ENCODE data around the gene IFNAR1.
"Not testable (repeated sequence)": the region's sequence is repeated elsewhere in the genome, so short reads cannot be mapped to it uniquely, and the experiment has no call there.

The IFNAR1 gene

DNA sequence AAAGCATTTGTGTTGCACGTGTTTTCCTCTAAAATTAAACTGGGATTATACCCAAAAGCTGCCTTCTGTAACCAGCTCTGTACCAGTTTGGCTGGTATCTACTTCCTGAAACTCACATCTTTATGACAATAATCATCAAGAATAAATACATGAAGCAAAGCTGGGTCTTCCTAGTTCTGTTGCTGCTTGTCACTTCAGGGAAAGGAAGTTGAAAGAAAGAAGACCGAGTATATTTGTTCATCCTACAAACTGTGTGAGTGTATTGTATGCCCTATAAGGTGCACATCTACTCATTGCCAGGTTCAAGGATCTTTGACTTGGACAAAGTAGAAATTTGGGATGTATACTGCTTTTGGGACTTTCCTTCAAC lies 49.3 kb downstream of the IFNAR1 start:
- in situ Hi-C loops (cut with HindIII; ENCODE audit: low sequenced_read_pairs), result no loop called here

DNA sequence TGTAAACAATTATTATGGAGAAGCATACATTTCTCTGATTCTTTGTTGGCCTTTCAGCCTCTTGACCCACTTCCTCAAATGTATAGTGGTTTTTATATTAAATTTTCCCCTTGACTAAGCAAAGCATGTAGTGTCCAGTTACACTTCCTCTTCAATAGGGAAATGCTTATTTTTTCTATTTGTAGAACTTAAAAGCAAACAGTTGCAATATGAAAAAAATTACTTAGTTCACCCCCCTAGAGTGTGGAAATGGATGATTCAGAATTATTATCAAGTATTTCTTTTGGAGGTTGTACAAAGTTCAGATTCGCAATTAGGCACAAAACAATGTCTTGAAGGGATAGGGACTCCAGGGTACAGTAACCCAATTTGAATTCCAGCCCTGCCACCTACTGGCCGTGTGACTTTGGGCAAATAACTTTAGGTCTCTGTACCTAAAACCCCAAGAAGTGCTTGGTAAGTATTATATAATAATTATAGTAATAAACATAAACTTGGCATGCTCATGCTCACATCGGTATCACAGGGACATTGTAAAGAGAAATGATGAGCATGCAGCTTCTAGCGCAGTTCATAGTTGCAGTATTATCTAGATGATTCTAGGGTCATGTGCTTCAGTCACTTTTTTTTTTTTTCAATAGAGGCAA lies 49.8 kb downstream of the IFNAR1 start:
- in situ Hi-C loops (cut with HindIII; ENCODE audit: low sequenced_read_pairs), result no loop called here

DNA sequence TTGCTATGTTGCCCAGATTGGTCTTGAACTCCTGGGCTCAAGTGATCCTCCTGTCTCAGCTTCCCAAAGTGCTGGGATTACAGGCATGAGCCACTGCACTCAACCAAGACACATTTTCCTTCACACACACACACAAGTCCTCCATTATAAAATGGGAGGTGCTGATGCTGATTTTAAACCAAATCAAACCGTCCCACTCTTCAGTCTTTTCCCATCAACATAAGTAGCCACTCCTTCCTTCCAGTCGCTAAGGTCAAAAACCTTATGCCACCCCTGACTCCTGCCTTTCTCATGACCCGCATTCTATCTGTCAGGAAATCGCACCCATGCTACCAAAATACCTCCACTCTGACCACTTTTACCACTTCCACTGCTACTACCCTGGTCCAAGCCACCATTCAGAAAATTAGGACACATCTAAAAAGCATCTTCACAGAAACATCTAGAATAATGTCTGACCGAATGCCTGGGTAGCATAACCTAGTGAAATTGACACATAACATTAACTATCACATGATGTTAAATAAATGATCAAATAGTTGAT lies 50.4 kb downstream of the IFNAR1 start:
- in situ Hi-C loops (cut with HindIII; ENCODE audit: low sequenced_read_pairs), result no loop called here

DNA sequence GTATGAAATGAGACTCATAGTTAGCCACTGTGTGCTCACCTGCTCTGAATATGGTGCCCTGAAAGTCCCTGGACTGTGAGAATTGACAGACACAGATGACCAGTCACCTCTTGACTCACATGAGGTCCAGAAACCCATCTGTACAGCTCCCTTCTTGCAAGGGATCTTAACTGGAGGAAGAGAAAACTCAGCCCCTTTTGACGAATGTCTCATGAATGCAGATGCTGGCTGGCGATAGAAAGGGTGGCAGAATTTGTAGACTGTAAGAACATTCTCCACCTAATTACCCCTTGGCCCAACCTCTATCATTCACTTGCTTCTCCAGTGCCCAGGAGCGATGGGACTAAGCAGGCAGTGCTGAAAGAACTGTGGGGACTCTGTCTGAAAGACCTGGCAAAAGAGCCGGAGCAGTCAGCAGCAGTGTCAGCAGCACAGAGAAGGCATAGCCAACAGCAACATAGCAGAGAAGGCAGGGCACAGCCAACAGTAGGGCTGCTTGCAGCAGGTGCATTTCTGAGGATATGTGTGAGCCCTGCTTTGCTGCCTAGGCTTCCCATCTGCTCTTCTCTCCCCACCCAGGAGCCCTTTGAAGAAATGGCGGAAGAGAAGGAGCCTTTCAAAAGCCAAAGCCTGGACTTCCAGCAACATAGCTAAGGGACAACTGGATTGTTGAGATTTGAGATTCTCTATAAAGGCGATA lies 52.6 kb downstream of the IFNAR1 start:
- in situ Hi-C loops (cut with HindIII; ENCODE audit: low sequenced_read_pairs), result no loop called here

DNA sequence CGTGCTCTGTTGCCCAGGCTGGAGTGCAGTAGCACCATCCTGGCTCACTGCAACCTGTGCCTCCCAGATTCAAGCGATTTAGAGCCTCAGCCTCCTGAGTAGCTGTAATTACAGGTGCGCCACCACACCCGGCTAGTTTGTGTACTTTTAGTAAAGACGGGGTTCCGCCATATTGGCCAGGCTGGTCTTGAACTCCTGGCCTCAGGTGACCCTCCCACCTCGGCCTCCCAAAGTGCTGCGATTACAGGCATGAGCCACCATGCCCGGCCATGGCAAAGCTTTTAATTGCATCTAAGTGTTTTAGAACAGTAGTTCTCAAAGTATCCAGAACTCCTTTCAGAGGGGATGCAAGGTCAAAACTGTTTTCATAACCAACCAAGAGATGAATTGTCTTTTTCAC lies 53.3 kb downstream of the IFNAR1 start:
- in situ Hi-C loops (cut with HindIII; ENCODE audit: low sequenced_read_pairs), result no loop called here

DNA sequence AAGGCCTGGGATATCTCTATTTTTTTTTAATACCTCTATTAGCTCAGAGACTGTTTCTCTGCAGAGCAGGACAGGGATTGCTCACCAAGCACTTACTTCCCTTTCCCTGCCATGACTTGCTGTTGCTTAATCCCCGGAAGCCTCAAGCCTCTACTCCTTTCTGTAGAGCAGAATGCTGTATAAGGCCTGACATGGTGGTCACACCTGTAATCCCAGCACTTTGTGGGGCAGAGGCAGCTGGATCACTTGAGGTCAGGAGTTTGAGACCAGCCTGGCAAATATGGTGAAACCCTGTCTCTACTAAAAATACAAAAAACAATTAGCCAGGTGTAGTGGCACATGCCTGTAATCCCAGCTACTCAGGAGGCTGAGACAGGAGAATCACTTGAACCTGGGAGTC lies 55.2 kb downstream of the IFNAR1 start:
- in situ Hi-C loops (cut with HindIII; ENCODE audit: low sequenced_read_pairs), result not testable (repeated sequence)

DNA sequence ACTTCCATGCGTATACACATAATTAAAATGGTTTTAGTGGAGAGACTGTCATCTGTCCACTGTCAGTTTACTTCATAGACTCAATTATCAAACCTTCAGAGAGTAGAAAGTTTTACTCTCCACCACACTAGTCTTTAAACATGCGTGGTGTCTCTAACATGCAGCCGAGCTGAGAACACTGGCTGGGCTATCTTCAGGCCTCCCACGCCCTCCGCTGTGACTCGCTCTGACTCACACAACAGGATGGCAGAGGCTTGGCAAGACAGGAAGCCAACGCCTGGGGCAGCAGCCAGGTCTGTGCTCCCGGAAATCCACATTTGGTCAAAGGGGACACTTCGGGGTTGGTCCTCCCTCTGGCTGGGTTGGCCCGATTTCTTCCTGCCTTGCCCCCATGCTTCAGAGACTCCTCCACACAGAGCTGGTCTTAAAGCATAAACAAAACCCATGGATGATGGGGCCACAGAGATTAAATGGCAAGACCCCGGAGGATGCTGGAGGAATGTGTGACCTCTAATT lies 55.8 kb downstream of the IFNAR1 start:
- in situ Hi-C loops (cut with HindIII; ENCODE audit: low sequenced_read_pairs), result no loop called here

DNA sequence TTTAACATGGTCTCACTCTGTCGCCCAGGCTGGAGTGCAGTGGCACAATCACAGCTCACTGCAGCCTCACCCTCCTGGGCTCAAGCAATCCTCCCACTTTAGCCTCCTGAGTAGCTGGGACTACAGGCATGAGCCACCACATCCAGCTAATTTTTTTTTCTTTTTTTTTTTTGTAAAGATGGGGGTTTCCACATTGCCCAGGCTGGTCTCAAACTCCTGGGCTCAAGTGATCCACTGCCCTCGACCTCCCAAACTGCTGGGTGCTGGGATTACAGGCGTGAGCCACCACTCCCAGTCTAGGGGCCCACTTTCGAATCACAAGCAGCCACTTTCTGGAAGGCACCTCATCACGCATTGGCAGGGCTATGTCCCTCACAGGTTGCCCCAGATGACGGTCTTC lies 56.6 kb downstream of the IFNAR1 start:
- in situ Hi-C loops (cut with HindIII; ENCODE audit: low sequenced_read_pairs), result not testable (repeated sequence)

DNA sequence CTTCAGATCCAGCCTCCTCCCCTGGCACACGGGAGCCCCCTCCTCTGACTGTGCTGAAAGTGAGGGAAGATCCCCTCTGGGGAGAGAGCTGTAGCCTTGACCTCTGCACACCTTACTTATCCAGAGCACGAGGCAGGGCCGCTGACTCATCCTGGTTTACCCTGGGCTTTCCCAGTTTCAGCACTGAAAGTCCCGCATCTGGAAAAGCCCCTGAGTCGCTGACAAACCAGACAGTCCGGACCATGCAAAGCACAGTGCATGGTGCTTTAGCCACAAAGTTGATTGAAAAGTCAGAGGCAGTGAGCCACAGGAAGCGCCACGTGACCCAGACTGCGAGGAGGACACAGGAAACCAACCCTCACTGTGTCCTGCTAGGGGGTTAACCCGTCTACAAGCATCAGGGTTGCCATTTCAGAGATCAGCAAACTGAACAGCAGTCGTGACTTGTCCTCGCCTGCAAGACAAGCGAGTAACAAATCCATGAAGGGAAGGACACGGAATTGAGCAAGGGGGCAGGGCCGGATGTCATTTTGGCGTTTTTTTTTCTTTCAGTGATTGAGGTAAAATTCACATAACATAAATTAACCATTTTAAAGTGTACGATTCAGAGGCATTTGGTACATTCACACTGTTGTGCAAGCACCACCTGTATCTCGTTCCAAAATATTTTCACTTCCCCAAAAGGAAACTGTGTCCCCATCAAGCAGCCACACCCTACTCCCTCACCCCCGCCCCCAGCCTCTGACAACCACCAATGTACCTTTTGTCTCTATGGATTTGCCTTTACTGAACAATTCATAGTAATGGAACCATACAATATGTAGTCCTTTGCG lies 58.5 kb downstream of the IFNAR1 start:
- in situ Hi-C loops (cut with HindIII; ENCODE audit: low sequenced_read_pairs), result no loop called here

DNA sequence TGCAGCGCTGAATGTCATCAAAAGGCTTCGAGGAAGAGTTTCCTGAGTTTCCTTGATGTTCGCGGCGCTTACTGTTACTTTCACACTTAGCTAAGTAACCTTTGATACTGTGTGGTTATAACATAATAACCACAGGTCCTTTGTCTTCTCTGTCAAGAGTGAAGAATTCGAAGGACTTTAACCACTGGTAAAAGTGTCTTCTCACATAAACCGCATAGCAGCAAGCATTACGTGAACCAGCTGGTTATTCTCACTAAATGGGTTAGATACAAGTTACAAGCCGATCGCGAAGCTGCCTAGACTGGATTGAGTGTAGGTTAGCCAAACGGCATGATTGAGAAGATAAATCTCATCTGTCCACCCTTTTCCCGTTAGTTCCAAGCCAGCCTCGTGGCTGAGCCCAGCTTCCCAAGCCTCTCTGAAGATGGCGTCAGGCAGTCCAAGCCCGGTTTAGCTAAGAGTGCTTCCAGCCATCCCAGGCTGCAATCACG lies 60.1 kb downstream of the IFNAR1 start:
- in situ Hi-C loops (cut with HindIII; ENCODE audit: low sequenced_read_pairs), result no loop called here

DNA sequence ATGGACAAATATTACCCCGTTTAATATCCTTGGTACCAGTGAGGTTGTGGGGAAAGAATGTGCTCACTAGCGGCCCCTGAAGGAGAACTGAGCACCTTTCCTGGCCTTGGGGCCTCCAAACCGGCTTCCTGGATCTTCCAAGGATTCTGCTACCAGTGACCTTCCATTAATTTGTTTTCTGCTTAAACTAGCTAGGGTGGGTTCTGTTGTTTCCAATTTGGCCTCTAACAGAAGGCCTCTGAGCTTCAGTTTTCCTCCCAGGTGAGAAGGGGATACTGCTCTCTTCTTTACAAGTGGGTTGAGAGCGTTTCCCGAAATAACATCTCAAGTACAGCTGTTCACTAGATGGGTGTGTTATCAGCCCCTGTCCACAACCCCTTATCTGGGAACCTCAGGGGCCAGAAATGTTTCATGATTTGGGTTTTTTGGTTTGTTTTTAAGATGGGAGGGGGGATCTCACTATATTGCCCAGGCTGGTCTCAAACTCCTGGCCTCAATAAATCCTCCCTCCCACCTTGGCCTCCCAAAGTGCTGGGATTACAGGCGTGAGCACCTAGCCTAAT lies 61.5 kb downstream of the IFNAR1 start:
- in situ Hi-C loops (cut with HindIII; ENCODE audit: low sequenced_read_pairs), result no loop called here

DNA sequence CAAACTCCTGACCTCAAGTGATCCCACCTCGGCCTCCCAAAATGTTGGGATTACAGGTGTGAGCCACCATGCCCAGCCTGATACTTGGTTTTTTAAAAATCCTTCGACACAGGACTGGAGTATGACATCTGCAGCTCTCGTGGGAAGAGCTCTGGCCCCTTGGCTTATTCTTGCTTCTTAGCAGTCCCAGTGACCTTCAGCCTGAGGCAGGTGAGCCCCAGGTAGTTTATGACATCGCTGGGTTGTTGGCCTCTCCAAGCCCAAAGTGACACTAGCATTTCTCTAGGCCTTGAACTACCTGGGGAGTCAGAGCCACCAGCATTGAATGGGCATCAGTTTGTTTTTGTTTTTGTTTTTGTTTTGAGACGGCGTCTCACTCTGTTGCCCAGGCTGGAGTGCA lies 62.5 kb downstream of the IFNAR1 start:
- in situ Hi-C loops (cut with HindIII; ENCODE audit: low sequenced_read_pairs), result no loop called here

DNA sequence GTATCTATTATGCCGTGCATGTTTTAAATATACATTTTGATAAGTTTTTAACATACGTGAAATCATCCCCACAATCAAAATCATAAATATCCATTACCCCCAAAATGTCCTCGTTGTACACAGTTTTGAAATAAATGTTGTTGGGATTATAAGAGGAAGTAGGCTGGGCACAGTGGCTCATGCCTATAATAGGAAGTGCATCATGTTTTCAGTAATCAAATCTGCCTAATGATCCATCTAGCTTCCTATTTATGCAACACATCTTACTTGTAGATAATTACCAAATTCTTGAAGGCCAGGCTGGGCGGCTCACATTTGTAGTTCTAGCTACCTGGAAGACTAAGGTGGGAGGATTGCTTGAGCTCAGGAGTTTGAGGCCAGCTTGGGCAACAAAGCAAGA lies 63.4 kb downstream of the IFNAR1 start:
- in situ Hi-C loops (cut with HindIII; ENCODE audit: low sequenced_read_pairs), result no loop called here

DNA sequence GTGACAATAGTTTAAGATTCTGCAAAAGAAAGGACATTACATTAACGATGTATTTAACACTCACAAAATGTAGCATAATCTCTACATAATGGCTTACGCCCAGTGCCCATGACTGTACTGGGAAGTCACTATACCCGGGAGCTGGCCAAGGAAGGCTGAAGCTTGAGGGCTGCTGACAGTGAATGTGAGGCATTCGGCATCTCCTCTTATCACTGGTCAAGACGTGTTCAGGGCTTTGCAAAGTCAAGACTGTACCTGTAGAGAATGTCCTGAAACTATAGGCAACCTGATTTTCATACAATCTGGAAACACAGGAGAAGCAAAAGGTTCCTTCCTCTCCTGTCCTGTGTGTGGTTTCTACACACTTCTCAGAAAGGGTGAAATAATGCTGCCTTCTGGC lies 65.7 kb downstream of the IFNAR1 start:
- in situ Hi-C loops (cut with HindIII; ENCODE audit: low sequenced_read_pairs), result no loop called here

DNA sequence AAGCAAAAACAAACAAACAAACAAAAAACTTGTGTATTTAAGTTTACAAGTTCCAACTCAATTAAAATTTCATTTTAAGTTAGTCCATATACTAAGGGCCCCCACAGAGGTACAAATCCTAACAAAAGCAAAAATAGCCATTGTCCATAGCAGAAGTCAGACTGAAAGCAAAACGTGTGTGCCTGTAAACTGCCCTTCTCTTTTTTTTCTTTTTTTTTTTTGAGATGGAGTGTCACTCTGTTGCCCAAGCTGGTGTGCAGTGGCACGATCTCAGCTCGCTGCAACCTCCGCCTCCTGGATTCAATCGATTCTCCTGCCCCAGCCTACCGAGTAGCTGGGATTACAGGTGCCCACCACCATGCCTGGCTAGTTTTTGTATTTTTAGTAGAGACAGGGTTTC lies 66.9 kb downstream of the IFNAR1 start:
- in situ Hi-C loops (cut with HindIII; ENCODE audit: low sequenced_read_pairs), result no loop called here

DNA sequence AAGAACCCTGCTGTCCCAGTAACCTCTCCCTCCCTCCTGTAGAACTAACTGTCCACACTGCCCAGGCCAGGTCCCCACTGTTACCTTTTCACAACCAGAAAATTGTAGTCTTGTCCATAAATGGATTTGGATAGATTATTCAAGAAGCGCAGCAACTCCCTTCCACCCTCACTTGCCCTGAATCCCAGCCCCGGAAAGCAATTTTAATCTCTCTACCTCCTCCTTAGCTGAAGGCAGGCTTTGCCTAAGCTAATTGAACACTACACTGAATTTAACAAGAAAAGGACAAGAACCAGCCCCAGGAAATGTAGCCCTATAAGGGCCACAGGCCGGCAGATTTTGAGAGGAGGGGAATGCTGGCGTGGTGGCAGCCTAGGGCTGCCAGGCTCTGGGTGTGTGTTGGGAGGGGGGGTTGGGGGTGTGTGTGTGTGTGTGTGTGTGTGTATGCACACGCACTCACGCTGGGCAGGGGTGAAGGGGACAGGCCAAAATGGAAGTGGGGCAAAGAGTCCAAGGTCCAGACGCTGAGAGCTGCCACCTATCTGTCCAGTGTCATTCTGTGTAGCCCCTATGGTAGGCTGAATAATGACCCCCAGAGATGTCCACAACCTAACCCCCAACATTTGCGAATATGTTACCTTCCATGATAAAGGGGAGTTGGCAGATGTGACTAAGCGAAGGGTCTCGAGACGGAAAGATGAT lies 67.7 kb downstream of the IFNAR1 start:
- in situ Hi-C loops (cut with HindIII; ENCODE audit: low sequenced_read_pairs), result no loop called here

DNA sequence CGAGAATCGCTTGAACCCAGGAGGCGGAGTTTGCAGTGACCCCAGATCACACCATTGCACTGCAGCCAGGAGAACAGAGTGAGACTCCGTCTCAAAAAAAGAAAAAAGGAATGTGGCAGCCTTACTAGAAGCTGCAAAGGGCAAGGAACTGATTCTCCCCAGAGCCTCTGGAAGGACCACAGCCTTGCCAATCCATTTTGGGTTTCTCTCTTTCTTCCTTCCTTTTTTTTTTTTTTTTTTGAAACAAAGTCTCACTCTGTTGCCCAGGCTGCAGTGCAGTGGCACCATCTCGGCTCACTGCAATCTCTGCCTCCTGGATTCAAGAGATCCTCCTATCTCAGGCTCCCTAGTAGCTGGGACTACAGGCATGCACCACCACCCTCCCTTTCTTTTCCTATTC lies 68.6 kb downstream of the IFNAR1 start:
- in situ Hi-C loops (cut with HindIII; ENCODE audit: low sequenced_read_pairs), result no loop called here

DNA sequence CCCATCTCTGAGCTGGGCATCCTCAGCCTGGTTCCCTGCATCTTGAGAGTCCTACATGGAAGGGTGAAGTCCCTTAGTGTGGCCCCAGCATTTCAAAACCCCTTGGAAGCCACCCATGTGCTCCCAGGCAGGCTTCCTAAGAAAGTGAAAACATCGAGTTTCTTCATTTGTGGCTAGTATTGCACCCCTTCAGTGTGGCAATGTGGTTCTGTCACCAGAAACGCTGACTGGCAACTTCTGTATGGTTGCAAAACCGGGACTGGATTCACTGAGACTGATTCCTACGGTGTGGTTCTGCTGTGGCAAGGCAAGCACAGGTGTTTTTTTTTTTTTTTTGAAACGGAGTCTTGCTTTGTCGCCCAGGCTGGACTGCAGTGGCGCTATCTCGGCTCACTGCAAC lies 69.5 kb downstream of the IFNAR1 start:
- in situ Hi-C loops (cut with HindIII; ENCODE audit: low sequenced_read_pairs), result no loop called here

DNA sequence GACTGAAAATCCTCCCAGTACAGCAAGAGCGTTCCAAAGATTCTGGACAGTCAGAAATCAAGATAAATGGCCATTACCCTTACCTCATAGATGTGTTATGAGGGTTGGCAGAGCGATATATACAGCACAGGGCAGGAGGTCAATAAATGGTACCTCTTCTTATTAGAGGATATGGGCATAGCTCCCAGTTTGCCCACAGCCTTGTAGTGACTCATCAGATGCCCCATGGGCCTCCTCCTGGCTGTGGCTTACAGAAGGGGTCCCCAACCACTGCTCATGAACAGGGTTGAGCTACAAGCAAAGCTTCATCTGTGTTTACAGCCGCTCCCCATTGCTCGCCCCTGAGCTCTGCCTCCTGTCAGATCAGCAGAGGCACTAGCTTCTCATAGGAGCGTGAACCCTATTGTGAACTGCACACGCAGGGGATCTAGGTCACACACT lies 71.1 kb downstream of the IFNAR1 start:
- in situ Hi-C loops (cut with HindIII; ENCODE audit: low sequenced_read_pairs), result no loop called here

DNA sequence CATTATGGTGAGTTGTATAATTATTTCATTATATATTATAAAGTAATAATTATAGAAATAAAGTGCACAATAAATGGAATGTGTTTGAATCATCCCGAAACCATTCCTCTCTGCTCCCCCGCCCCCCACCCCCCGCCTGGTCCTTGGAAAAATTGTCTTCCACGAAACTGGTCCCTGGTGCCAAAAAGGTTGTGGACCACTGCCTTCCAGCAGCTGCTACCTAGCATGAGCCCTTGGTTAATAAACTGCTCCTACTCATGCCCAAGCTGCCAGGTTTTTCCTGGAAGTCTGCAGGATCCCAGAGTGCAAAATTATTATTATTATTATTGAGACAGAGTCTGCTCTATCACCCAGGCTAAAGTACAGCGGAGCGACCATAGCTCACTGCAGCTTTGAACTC lies 71.7 kb downstream of the IFNAR1 start:
- in situ Hi-C loops (cut with HindIII; ENCODE audit: low sequenced_read_pairs), result no loop called here

All from endothelial cell of hepatic sinusoid (primary cell).